Effector memory CD4-positive, alpha-beta T cell (primary cell): ENCODE measurements around the gene PLEKHA7.

ENCODE experiments used
- DNase-seq, 3 donors: peaks; one replicate each; pipeline ENCODE4 v3.0.0-alpha.2; 2020
- H3K27ac ChIP-seq: 2 replicates; pipeline ENCODE4 v1.7.0; 2013; ENCODE audit warnings: mild to moderate bottlenecking, low read length, moderate library complexity; ENCODE audit not compliant: insufficient read depth, poor library complexity, severe bottlenecking
- H3K27me3 ChIP-seq: replicated peaks from 2 replicates; pipeline ENCODE4 v1.7.0; 2013; ENCODE audit warnings: mild to moderate bottlenecking, low read length; ENCODE audit not compliant: insufficient read depth, control insufficient read depth, poor library complexity, severe bottlenecking
- H3K36me3 ChIP-seq: 2 replicates; pipeline ENCODE4 v1.7.0; 2013; ENCODE audit warnings: mild to moderate bottlenecking, low read length, moderate library complexity; ENCODE audit not compliant: control insufficient read depth, insufficient read depth
- H3K4me1 ChIP-seq: 2 replicates; pipeline ENCODE4 v1.7.0; 2013; ENCODE audit warnings: low read length, mild to moderate bottlenecking; ENCODE audit not compliant: control insufficient read depth, insufficient read depth, poor library complexity, severe bottlenecking
- H3K4me3 ChIP-seq: 2 replicates; pipeline ENCODE4 v1.7.0; 2013; ENCODE audit warnings: low read length, low read depth, mild to moderate bottlenecking; ENCODE audit not compliant: insufficient read depth, poor library complexity, severe bottlenecking
- H3K9me3 ChIP-seq: 2 replicates; pipeline ENCODE4 v1.7.0; 2013; ENCODE audit warnings: mild to moderate bottlenecking, low read length, moderate library complexity; ENCODE audit not compliant: control insufficient read depth

PLEKHA7 gene

GRCh38 chr11:16997624-16998023 is 16.6 kb downstream of the PLEKHA7 start:
- Histone ChIP-seq H3K9me3 (no peaks in the 10 kb centered on the region), H3K4me3 (no peak overlapping the region), H3K27me3 (no peaks in the 10 kb centered on the region), H3K4me1 (no peaks in the 10 kb centered on the region), H3K27ac (no peak overlapping the region), H3K36me3 (no peaks in the 10 kb centered on the region)
- DNase-seq, result no peak

GRCh38 chr11:16993495-16993894 is 20.7 kb downstream of the PLEKHA7 start:
- no peak overlapping the region for H3K27ac ChIP-seq
- H3K4me1 ChIP-seq, result no peaks in the 10 kb centered on the region
- H3K9me3 ChIP-seq, result no peaks in the 10 kb centered on the region
- no peaks in the 10 kb centered on the region for H3K27me3 ChIP-seq
- no peak overlapping the region for H3K4me3 ChIP-seq
- H3K36me3 ChIP-seq, result no peaks in the 10 kb centered on the region
- DNase-seq, result no peak

- no peaks in the 10 kb centered on the region for H3K4me1 ChIP-seq
- DNase-seq, result no peak
- no peaks in the 10 kb centered on the region for H3K27me3 ChIP-seq
- no peaks in the 10 kb centered on the region for H3K36me3 ChIP-seq
- H3K27ac ChIP-seq, result no peak overlapping the region
- no peaks in the 10 kb centered on the region for H3K9me3 ChIP-seq
- H3K4me3 ChIP-seq, result no peak overlapping the region
Observed at GRCh38 chr11:16992846-16993245, 21.4 kb downstream of the PLEKHA7 start.

- DNase-seq, result no peak
- no peaks in the 10 kb centered on the region for H3K27me3 ChIP-seq
- no peak overlapping the region for H3K4me3 ChIP-seq
- H3K36me3 ChIP-seq, result no peaks in the 10 kb centered on the region
- H3K27ac ChIP-seq, result no peak overlapping the region
- H3K9me3 ChIP-seq, result no peaks in the 10 kb centered on the region
- peaks cover 7% of the 10 kb centered on the region for H3K4me1 ChIP-seq
Observed at GRCh38 chr11:16989554-16989953, 24.7 kb downstream of the PLEKHA7 start.

GRCh38 chr11:16987205-16987568 is 27.0 kb downstream of the PLEKHA7 start:
- Histone ChIP-seq H3K4me3 (no peak overlapping the region), H3K9me3 (no peaks in the 10 kb centered on the region), H3K36me3 (no peaks in the 10 kb centered on the region), H3K27me3 (no peaks in the 10 kb centered on the region), H3K27ac (no peak overlapping the region), H3K4me1 (peaks cover 7% of the 10 kb centered on the region)
- no peak for DNase-seq

GRCh38 chr11:16986434-16987204 is 27.6 kb downstream of the PLEKHA7 start:
- peak; percentile 11 to 26 (median 18) for DNase-seq
- Histone ChIP-seq H3K4me1 (peaks cover 7% of the 10 kb centered on the region), H3K36me3 (no peaks in the 10 kb centered on the region), H3K27ac (peak overlapping the region; percentile 11), H3K27me3 (no peaks in the 10 kb centered on the region), H3K4me3 (no peak overlapping the region), H3K9me3 (no peaks in the 10 kb centered on the region)

GRCh38 chr11:16985297-16985696 is 28.9 kb downstream of the PLEKHA7 start:
- peaks cover 7% of the 10 kb centered on the region for H3K4me1 ChIP-seq

GRCh38 chr11:16984229-16984628 is 30.0 kb downstream of the PLEKHA7 start:
- DNase-seq, result no peak
- no peak overlapping the region for H3K27ac ChIP-seq
- H3K4me1 ChIP-seq, result peaks cover 7% of the 10 kb centered on the region
- H3K27me3 ChIP-seq, result no peaks in the 10 kb centered on the region
- no peaks in the 10 kb centered on the region for H3K9me3 ChIP-seq
- no peaks in the 10 kb centered on the region for H3K36me3 ChIP-seq
- no peak overlapping the region for H3K4me3 ChIP-seq

More at GRCh38 chr11:16985297-16985696, 28.9 kb downstream of the PLEKHA7 start:
- Histone ChIP-seq H3K9me3 (no peaks in the 10 kb centered on the region), H3K27ac (no peak overlapping the region), H3K4me3 (no peak overlapping the region), H3K27me3 (no peaks in the 10 kb centered on the region), H3K36me3 (no peaks in the 10 kb centered on the region)
- DNase-seq, result no peak

- no peak for DNase-seq
- H3K9me3 ChIP-seq, result no peaks in the 10 kb centered on the region
- H3K27ac ChIP-seq, result no peak overlapping the region
- no peaks in the 10 kb centered on the region for H3K36me3 ChIP-seq
- H3K4me3 ChIP-seq, result no peak overlapping the region
- H3K4me1 ChIP-seq, result peaks cover 7% of the 10 kb centered on the region
- H3K27me3 ChIP-seq, result no peaks in the 10 kb centered on the region
Observed at GRCh38 chr11:16982809-16983208, 31.4 kb downstream of the PLEKHA7 start.

- Histone ChIP-seq H3K4me1 (peaks cover 7% of the 10 kb centered on the region), H3K27ac (no peak overlapping the region)
Observed at GRCh38 chr11:16982256-16982671, 31.9 kb downstream of the PLEKHA7 start.

More at GRCh38 chr11:16982256-16982671, 31.9 kb downstream of the PLEKHA7 start:
- no peak overlapping the region for H3K4me3 ChIP-seq
- H3K36me3 ChIP-seq, result no peaks in the 10 kb centered on the region
- no peaks in the 10 kb centered on the region for H3K27me3 ChIP-seq
- DNase-seq, result no peak
- H3K9me3 ChIP-seq, result no peaks in the 10 kb centered on the region
